ENCODE results near the gene RHOA. TPM values are rescaled to one million over a fixed set of nuclear protein-coding genes. Genes with fewer than 3 reads are reported as not detected.

Gene RHOA
- total RNA-seq, 6 donors from 2014 or later, result 206 to 611 (median 456) TPM

DNA sequence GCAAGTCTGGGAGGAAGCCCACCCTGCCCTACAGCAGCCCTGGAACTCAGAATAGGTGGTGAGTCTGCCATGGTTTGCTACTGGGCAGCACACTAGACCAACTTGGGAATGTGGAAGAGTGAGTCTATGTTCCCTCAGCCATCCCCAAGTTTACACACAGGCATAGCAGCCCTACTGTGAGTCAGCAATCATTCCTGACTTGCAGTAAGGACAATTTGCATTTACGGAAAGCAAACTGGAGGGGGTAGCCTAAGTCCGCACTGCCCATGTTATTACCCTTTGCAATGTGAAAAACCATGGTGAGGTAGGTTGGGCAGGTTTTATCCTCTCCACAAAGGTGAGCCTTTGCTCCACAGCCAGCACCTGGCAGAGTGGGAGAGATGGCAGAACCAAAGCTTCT is 5.1 kb upstream of the RHOA start:
- Histone ChIP-seq H3K4me1 (peaks cover 36 to 45% (median 41%) of the 10 kb centered on the region in 4 donors), H3K27me3 (no peaks in the 10 kb centered on the region), H3K27ac (peak overlapping the region; percentile 57 to 100 (median 75)), H3K36me3 (peaks cover 0 to 50% (median 7%) of the 10 kb centered on the region in 4 donors), H3K9me3 (no peaks in the 10 kb centered on the region), H3K4me3 (no peak overlapping the region)
- TF ChIP-seq POLR2AphosphoS5 (IDR thresholded peaks at IDR 0.05), result no peak
- TF ChIP-seq POLR2A (IDR thresholded peaks at IDR 0.05), result no peak
- TF ChIP-seq EP300 (IDR thresholded peaks at IDR 0.05), result no peak
- TF ChIP-seq CTCF (IDR thresholded peaks at IDR 0.05), result no peak
- no peak for ATAC-seq (ENCODE audit: low FRiP score in 2 of 2)
- DNase-seq, result no peak
- WGBS, 2 donors, result 93 to 100% methylated on average over 1 to 2 of the region's 2 CpGs

- TF ChIP-seq POLR2AphosphoS5 (IDR thresholded peaks at IDR 0.05) (no peak), EP300 (IDR thresholded peaks at IDR 0.05) (no peak), POLR2A (IDR thresholded peaks at IDR 0.05) (no peak), CTCF (IDR thresholded peaks at IDR 0.05) (no peak)
- DNase-seq, result peak in 1 of 2 donors; percentile 37
- ATAC-seq (ENCODE audit: low FRiP score in 2 of 2), result no peak
Observed at GRCh38 chr3:49415931-49416601, 4.3 kb upstream of the RHOA start.

DNA sequence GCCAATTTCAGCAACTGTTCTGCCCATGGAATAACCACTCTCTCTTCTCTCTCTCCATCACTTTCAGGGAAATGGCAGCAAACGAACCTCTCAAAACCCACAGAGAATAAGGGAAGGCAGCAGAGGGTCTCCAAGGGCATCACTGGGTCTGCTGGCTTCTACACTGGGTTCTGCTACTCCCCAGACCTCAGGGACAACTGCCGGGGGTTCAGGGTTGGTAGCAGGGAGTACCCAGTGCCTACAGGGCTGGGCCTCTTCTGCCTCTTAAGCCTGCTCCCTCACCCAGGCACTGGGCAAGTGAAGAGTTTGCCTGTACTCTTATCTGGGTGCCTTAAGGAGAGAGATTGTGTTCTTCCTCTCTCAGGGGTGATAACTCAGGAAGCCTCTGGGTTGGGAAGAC is 3.0 kb upstream of the RHOA start:
- peaks cover 0 to 38% (median 7%) of the 10 kb centered on the region in 4 donors for H3K36me3 ChIP-seq
- peaks cover 44 to 52% (median 48%) of the 10 kb centered on the region in 4 donors for H3K4me1 ChIP-seq
- DNase-seq, result no peak
- H3K27ac ChIP-seq, result peak overlapping the region in 3 of 4 donors; percentile 67 to 100 (median 83)
- 67 to 97% methylated on average over 1 to 2 of the region's 2 CpGs for WGBS, 2 donors
- no peak for ATAC-seq (ENCODE audit: low FRiP score in 2 of 2)
- TF ChIP-seq POLR2AphosphoS5 (IDR thresholded peaks at IDR 0.05) (no peak), EP300 (IDR thresholded peaks at IDR 0.05) (no peak), POLR2A (IDR thresholded peaks at IDR 0.05) (no peak), CTCF (IDR thresholded peaks at IDR 0.05) (no peak)
- H3K27me3 ChIP-seq, result no peaks in the 10 kb centered on the region
- no peaks in the 10 kb centered on the region for H3K9me3 ChIP-seq
- H3K4me3 ChIP-seq, result no peak overlapping the region

More at GRCh38 chr3:49415931-49416601, 4.3 kb upstream of the RHOA start:
- Histone ChIP-seq H3K9me3 (no peaks in the 10 kb centered on the region), H3K36me3 (peaks cover 0 to 50% (median 7%) of the 10 kb centered on the region in 4 donors), H3K27ac (peak overlapping the region; percentile 57 to 100 (median 75)), H3K4me1 (peaks cover 36 to 45% (median 40%) of the 10 kb centered on the region in 4 donors), H3K27me3 (no peaks in the 10 kb centered on the region), H3K4me3 (no peak overlapping the region)
- 24 to 53% methylated on average over 4 of the region's 4 CpGs for WGBS, 2 donors

GRCh38 chr3:49413338-49413734 is 1.6 kb upstream of the RHOA start:
- peak overlapping the region; percentile 70 to 93 (median 89) for H3K4me3 ChIP-seq
- H3K4me1 ChIP-seq, result peaks cover 58 to 67% (median 62%) of the 10 kb centered on the region in 4 donors
- H3K27ac ChIP-seq, result peak overlapping the region; percentile 92 to 100 (median 98)
- peaks cover 0 to 29% (median 4%) of the 10 kb centered on the region in 4 donors for H3K36me3 ChIP-seq
- no peak for ATAC-seq (ENCODE audit: low FRiP score in 2 of 2)
- TF ChIP-seq EP300 (IDR thresholded peaks at IDR 0.05) (no peak), POLR2A (IDR thresholded peaks at IDR 0.05) (no peak), CTCF (IDR thresholded peaks at IDR 0.05) (no peak), POLR2AphosphoS5 (IDR thresholded peaks at IDR 0.05) (no peak)
- no peaks in the 10 kb centered on the region for H3K9me3 ChIP-seq
- DNase-seq, result no peak
- 80 to 83% methylated on average over 6 of the region's 6 CpGs for WGBS, 2 donors
- H3K27me3 ChIP-seq, result no peaks in the 10 kb centered on the region

Measured in upper lobe of left lung (tissue), 6 donors.